Measurements from ENCODE around the gene RREB1.

GRCh38 chr6:7125290-7125689, 17.5 kb downstream of the RREB1 start:
- TF ChIP-seq POLR2AphosphoS5 (IDR thresholded peaks at IDR 0.05) (no peak), POLR2A (IDR thresholded peaks at IDR 0.05) (no peak)
- TF ChIP-seq, protein P1, sequence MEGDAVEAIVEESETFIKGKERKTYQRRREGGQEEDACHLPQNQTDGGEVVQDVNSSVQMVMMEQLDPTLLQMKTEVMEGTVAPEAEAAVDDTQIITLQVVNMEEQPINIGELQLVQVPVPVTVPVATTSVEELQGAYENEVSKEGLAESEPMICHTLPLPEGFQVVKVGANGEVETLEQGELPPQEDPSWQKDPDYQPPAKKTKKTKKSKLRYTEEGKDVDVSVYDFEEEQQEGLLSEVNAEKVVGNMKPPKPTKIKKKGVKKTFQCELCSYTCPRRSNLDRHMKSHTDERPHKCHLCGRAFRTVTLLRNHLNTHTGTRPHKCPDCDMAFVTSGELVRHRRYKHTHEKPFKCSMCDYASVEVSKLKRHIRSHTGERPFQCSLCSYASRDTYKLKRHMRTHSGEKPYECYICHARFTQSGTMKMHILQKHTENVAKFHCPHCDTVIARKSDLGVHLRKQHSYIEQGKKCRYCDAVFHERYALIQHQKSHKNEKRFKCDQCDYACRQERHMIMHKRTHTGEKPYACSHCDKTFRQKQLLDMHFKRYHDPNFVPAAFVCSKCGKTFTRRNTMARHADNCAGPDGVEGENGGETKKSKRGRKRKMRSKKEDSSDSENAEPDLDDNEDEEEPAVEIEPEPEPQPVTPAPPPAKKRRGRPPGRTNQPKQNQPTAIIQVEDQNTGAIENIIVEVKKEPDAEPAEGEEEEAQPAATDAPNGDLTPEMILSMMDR (IDR thresholded peaks at IDR 0.05 in 8 of 11, conservative IDR thresholded peaks at IDR 0.05 in 3 of 11), result no peak
